HG03520 (cell line): ENCODE data around the gene MKNK1.

Experiments used
- ATAC-seq: cut with Tn5 transposase; IDR thresholded peaks from one replicate; pipeline ENCODE4 v1.9.1; 2021; ENCODE audit warnings: mild to moderate bottlenecking, moderate library complexity; ENCODE audit not compliant: unreplicated experiment

Gene MKNK1

DNA sequence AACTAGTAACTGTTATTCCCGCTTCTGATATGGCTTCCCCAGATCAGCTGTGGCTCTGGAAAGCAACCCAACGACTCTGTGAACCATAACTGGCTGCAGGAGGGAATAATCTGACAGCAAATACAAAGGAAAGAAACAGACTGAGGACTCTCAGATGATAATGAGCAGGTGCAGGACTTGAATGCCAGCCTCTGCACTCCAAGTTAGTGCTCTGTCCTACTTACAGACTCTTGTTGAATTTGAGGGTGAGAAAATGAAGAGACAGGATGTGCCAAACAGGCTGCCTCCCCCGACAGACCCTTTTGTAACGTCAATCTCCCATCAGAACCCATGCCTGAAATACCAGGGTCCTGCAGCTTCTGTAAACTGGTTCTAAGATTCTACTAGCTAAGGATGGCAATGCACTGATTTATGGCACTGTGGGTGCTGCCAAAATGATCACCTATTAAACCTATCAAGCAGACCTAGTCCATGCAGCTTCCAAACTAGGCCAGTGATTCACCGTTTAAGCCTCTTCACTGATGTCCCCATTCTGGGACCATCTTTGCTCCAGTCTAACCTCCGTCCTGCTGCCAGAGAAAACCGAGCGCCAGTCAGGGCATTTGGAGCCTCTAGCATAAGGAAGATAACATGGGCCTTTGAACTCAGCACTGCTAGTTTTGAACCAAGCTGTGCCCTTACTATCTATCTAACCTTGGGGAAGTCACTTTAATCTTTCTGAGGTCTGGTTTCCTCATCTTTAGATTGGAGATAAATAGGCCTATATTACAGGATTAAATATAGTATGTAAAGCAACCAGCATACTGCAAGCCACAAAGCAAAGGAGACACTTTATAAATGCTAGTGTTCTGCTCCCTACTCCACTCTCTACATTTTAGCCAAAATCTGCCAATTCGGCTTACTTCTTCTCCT, 4.8 kb downstream of the MKNK1 start:
- ATAC-seq = no peak

DNA sequence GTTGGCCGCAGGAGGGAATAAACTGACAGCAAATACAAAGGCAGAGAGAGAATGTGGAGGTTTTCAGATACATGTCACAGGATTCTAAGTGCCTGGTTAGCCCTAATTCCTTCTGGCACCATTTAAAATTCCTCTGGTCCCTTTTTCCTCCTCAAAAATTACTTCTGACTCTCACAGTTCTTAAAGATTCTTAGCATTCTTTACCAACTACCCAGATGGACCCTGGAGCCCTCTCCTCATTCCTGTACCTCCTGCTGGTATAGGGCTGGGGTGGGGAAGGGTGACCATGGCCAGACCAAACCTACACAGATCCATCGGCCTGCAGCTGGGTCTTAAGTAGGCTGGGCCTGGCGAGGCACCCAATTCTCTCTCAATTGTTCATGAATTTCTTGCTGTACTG, 7.2 kb downstream of the MKNK1 start:
- ATAC-seq = no peak

DNA sequence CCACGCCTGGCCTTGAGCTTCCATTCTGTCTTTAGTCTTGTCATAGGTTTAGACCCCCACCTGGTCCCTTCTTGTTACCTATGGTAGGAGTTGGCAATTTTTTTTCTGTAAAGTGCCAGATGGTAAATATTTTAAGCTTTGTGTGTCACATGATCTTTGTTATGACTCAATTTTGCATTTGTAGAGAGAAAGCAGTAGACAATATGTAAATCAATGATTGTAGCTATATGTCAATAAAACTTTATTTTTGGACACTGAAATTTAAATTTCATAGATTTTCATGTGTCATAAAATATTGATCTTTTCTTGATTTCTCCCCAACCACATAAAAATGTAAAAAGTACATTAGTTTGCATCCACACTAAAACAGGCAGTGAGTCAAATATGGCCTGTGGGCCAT, 8.0 kb downstream of the MKNK1 start:
- no peak for ATAC-seq

DNA sequence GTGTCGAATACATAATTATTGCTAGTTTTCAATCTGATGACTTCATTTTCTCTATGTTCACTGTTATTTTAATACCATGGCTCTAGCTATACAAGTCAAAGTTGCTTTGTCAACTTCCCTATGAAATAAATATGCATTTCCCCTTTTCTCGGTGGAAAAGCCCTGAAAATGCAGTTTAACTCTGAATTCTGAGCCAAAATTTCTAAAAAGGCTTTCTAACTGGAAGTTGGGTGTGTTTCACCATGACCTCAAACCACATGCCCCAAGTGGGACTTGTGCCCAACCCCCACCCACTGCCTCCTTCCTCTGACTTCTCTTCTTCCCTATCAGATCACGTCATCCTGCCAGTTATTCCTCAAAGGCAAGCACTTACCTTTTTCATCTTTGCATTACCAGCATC, 8.9 kb downstream of the MKNK1 start:
- ATAC-seq = no peak

DNA sequence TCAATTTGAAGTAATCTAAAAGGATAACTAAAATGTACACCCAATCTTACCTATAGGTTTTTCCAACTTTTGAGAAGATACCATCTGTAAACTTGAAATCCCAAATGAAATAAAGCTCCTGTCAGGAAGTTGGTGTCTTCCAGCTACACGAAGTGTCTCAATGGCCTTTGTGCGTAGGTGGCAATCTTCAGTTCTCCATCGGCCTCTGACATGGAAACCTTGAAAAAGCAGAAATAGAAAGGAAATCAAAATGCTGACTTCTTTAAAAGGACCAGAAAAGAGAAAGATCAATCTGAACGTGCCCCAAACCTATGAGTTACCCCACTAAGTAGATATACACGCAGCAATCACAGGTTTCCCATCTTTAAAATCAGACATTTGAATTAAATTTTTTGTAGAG, 10.0 kb downstream of the MKNK1 start:
- no peak for ATAC-seq

DNA sequence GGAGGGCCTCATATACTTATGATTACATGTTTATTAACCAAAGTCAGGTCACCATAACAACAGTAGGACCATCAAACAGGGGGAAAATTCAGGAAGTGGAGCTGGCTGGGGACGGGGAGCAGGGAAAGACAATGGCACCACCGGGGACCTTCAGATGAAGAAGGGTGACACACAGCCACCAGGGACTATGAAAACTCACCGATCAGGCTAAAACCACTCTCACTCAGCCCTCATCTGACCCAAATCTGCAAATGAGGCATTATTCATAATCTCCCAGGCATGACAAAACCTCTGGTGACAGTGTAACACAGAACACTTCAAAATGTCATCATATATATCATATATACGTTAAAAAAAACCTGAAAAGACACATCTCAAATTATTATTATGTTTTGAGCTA, 11.2 kb downstream of the MKNK1 start:
- no peak for ATAC-seq

DNA sequence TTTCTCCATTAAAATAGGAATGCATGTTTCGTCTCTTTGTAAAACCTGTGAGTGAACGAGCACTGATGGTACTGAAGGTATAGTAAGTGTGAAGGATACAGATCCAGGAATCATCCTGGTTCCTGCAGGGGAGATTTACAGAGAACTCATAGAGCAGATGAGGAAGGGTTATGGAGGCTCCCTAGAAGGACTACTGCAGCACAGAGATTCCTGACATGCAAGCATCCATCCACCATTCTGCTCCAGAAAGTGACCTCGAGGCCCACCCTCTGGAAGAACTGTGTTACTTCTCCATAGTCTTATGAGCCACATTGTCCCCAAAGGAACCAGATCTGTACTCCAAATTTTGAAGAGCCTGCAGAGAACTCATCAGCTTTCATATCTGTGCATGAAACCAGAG, 14.5 kb downstream of the MKNK1 start:
- no peak for ATAC-seq

DNA sequence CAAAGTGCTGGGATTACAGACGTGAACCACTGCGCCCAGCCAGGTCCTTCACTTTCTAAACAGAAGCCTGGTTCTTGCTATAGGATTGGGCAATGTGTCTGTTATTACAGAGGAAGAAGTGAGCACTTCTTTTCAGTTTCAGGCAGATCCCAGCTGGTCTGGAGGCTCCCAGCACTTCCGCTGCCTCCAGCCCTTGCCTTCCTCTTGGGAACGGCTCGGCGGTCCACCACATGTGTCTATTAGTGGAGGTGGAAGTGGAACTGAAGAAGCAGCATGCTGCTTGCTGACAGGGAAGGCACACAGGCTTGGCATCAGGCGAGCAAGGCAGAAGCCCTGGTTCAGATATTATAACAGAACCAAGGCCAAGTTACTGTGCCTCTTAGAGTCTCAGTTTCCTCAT, 17.0 kb downstream of the MKNK1 start:
- no peak for ATAC-seq

DNA sequence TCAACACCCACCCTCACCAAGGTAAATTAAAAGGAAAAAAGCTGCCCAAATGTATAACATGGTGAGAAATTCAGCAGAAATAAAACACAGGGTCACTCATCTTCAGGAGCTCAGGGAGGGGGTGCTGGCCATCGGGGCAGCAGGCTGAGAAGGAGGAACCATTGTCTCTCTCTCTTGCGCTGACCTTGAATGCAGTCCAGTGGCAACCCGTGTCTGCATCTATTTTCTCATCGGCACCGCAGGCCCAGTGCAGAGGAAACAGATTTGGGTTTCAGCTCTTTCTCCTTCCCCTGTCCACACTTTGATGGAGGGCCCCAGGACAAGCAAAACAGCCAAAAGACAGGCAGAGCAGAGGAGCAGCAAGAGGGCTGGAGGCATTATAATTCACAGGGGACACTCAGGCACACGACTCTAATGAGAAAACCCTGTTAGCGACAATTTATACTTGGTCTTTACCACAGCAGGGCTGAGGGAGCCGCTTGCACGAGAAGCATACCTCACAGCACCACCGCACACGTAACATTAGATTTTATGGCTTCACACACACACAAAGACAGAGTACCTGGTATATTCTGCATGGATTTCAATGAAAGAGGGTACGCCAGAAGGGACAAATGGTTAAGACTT, 18.6 kb downstream of the MKNK1 start:
- no peak for ATAC-seq

DNA sequence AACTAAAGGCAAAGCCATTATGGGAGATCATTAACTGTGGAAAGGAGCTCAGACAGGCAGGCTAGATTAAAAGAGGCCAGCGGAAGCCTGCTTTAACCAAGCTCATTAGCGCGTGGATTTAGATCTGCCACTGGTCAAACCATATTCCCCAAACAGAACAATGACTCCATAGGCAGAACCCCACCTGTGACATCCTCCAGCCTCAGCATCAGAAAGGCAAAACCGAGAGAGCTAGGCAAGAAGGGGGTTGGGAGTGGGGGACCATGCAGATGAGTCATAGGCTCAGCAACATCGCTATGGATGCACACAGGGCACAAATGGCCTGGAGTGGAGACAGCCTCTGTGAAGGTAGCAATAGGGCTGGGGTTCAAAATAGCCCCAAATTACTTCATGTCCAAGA, 20.6 kb downstream of the MKNK1 start:
- ATAC-seq = no peak

DNA sequence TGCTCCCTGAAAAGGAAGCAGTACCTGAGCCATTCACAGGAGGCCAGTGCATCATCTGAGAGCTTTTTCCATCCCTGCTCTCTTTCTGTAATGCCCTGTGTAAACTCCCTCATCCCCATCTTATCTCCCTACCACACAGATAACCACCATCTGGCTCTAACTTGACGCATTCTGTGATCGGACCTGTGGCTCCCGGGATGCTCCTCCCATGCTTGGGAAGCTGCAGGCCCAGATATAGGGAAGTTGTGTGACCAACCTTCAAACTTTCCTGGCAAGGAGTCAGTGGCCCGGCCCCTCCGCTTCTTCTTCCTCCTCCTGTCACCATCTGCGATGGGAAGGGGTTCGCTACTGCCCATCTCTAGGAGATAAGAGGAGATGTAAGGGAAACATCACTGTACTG, 21.1 kb downstream of the MKNK1 start:
- no peak for ATAC-seq

DNA sequence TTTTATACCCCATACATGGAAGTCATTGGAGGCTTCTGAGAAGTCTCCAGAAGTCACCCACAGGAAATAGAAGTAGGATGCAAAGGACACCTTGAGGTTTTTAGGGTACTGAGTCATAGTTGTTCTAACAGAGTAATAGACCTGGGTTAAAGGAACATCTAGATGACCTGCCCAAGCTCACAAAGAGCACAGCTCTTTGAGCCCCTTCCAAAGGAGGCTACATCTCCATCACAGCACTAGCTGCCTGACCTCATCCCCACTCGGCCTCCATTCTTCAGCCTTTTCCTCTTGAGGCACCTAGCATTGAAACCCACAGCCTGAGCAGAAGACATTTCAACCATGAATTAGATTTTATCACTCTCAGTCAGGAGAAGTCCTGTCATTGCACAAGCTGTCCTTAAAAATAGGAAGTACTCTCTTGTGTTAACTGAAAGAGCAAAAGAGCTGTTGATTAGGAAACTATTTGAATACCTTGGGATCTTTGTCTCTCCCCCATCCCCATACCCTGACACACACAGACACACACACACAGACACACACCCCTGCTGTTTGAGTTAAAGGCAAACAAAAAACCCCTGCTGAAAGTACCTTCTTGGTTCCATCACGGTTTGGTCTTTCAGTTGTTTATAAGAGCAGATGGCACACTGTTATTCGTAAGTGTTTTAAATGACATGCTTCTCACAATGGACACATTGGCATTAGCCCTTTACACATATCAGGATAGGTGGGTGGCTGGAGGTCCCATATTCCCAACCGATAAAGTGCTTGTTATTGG, 22.2 kb downstream of the MKNK1 start:
- ATAC-seq = no peak

DNA sequence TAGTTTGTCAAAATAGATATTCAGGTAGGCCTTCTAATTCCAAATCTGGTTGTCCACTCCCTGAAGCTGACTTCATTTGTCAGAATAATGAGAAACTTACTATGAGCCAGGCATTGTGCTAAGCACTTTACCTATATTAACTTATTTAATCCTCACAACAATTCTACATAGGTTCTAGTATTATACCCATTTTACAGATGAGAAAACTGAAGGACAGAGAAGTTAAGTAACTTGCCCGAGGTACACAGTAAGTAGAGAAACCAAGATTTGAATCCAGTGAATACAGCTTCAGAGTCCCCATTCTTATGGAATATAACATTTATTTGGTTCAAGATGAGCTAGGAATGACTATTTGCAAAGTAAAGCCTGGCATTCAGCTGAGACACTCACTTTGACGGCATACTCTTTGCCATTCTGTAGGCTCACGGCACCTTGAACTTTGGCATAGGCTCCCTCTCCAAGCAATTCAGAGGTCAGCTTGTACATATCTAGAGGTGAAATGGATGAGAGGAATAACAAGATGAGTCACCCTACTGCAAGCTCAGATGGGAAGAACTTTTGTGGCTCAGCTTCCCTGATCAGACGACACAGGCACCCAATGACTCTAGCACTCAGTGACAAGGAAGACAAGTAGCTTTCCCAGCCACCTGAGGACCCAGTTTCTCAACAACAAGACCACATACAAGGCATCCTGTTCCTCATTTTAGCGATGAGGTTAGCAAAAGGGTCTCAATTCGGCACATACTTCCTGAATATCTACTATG, 23.7 kb downstream of the MKNK1 start:
- no peak for ATAC-seq

DNA sequence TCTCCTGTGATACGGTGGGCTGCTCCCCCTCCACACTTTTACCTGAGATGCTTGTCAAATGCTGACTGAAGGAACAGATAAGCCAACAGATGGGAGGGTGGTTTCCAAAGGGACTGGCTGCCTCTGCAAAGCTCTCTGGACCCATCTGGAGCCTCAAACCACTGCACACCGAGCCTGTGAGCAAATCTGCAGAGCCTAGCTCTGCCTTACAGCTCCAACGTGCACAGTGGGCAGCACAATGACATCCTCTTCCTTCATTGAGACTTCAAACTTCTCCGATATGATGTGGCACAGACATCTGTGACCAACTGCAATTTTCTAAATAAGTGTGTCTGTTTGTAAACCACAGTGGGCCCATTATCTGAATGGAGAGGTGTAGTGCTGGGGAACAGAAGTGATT, 26.4 kb downstream of the MKNK1 start:
- no peak for ATAC-seq

DNA sequence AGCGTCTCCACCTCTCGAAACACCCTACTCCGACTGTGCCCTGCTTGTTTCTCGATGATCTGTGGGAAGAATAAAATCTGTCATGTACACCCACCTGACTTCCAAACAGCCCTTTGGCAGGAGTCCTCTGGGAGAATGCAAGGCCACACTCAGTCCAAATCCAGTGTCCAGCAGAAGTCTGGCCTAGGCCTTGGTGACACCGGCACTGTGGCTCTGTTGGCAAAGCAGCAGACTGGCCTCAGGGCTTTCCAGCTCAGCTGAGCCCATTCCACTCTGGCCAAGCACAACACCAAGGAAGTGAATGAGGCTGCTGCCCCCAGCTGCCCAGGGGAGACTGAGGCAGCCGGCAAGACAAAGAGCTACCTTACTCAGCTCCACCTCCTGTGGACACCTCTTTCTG, 27.5 kb downstream of the MKNK1 start:
- ATAC-seq = no peak

DNA sequence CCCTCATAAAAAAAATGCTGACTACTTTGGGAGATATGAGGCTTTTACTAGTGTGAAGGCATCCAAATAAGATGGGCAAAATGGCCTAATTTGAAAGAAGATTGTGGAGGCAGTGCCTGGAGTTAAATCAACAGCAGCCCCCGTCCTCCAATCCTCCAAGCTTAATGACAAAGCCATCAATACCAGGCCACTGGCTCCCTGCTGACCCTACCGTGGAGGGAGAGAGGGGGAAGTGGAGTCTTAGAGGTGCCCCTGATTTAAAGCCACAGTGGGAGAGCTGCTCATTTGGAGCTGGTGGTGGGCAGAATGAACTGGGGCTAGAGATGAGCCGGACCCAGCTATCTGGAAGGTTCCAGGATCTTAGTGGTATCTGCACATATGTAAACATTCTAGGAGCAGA, 28.3 kb downstream of the MKNK1 start:
- ATAC-seq = no peak

DNA sequence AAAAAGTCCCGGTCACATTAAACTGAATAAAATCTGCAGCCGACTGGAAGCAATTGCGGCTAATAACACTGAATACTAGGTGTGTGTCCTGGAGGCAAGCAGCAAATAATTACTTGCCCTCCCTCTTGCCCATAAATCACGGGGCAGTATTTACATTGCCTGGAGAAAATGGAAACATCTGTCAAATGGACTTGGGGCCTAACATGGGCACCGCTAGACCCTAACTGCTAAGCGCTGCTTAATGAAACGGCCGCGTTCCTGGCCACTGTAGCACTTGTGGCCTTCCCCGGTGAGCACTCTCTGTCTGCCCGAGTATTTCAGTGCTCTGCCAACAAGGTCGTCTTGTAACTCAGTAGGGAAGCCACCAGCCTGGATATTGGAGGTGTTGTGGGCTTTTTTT, 28.8 kb downstream of the MKNK1 start:
- no peak for ATAC-seq

DNA sequence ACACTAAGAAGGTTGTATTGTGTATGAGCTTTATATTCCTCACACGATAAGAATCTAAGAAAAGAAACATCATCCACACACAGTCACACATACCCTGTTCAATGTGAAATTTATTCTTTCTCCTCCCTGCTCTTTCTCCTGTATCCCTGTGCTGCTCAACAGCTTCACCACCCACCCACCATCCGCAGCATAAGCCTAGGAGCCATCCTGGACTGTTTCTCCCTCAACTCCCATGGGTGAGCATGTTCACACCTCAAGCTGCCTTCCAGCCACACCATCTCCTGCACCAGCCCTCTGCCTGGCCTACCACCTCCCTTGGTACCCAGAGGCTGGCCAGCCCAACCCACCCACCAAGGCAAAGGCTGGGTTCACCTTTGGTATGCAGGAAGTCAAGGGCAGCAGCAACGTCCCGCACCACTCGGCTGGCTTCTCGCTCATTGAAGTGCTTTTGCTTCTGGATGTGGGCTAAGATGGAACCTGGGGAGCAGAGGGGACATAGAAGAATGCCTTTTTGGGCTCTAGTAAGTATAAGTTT, 32.3 kb downstream of the MKNK1 start:
- ATAC-seq = no peak

DNA sequence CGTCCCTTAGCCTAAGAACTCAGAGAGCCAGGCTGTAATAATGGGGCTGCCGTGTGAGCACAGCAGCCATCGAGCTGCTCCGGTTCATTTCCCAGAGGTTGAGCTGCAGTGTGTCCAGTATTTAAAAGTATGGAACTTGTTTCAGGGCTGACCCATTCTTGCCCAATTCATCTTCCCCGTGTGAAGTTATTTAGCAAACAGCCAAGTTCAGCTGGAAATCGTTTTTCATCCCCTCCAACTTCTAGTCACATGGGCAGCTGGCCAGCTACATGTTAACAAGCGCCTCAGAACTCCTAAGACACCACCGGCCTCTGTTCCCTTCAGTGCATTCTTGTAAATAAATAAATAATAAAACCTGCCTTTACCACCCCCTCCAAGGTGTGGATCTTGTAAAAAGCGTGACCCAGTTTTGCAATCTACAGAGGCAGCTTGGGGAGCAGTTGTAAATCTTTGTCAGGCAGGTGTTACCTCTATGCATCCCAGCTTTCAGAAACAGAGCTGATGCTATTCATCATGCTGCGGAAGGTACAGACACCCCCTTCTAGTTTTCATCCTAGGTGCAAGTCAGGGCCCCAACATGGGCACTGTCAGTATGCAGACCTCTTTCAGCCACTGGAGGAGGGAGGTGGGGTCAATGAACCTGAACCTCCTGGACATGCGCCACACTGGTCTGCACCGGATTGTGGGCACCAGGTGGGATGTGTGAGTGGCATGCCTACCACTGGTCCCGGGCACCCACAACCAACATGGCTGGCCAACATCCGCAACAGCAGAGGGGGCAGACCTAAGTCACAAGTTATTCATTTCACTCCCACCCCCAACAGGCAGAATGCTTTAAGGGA, 34.0 kb downstream of the MKNK1 start:
- no peak for ATAC-seq

DNA sequence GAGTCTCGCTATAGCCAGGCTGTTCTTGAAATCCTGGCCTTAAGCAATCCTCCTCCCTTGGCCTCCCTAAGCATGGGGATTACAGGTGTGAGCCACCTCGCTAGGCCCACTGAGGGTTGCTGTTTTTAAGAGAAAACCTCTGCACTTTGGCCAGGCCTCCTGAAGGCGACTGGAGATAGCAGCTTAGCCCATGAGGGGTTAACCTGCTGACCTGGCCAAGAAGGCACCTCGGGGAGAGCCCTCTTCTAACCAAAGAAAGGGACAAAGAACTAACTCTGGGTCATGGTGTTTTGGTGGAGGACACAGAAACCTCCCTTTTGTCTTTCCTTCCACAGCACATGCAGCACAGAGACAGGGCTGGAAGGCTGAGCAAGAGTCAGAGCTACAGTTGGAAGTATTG, 35.0 kb downstream of the MKNK1 start:
- ATAC-seq = no peak
